ENCODE measurements around the gene BHLHE41.

Gene BHLHE41

DNA sequence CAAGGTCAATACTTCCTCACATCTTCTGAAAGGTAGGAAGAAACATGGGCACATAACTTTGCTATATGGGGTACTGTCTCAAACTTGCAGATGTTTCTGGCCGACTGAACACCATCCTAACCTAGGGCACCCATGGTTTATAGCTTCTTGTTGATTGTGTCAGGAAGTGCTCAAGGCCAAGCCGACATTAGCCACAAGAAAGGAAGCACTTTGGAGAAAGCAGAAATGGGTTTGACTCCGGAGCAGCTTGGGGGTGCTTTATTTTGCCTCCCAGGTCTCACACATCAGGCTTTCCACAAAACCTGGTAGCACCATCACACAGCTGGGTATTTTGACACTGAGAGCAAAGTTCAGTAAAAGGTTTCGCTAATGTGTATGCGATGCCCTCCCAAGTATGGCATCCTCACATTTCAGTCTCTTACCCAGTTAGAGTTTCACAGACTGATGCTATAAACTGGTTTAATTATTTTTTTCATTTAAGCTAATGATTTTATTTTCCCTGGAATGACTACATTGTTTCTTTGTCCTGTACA is 25.2 kb upstream of the BHLHE41 start:
- H3K27ac ChIP-seq: no peak overlapping the region
- TF ChIP-seq, protein P1, sequence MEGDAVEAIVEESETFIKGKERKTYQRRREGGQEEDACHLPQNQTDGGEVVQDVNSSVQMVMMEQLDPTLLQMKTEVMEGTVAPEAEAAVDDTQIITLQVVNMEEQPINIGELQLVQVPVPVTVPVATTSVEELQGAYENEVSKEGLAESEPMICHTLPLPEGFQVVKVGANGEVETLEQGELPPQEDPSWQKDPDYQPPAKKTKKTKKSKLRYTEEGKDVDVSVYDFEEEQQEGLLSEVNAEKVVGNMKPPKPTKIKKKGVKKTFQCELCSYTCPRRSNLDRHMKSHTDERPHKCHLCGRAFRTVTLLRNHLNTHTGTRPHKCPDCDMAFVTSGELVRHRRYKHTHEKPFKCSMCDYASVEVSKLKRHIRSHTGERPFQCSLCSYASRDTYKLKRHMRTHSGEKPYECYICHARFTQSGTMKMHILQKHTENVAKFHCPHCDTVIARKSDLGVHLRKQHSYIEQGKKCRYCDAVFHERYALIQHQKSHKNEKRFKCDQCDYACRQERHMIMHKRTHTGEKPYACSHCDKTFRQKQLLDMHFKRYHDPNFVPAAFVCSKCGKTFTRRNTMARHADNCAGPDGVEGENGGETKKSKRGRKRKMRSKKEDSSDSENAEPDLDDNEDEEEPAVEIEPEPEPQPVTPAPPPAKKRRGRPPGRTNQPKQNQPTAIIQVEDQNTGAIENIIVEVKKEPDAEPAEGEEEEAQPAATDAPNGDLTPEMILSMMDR (conservative IDR thresholded peaks at IDR 0.05): no peak
- no peak for TF ChIP-seq ZFX (IDR thresholded peaks at IDR 0.05)

DNA sequence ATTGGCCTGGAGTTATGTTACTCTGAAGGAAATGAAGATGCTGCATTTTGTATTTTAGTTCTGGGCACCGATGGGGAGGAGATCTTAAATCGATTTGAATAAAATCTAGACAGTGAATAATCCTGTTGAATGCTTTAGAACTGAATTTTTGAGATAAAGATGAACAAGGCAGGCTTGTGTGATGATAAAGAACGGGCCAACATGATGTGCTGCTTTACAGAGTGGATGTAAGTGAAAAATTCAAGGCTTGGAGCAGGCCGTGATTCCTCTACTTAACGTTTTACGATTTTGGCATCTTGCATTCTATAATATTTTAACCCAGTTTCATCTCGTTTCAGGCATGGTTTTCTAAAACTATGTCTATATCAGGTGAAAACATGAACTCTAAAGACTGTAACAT is 23.5 kb upstream of the BHLHE41 start:
- TF ChIP-seq, protein P1 (conservative IDR thresholded peaks at IDR 0.05): no peak
- TF ChIP-seq ZFX (IDR thresholded peaks at IDR 0.05): no peak
- no peak overlapping the region for H3K27ac ChIP-seq

DNA sequence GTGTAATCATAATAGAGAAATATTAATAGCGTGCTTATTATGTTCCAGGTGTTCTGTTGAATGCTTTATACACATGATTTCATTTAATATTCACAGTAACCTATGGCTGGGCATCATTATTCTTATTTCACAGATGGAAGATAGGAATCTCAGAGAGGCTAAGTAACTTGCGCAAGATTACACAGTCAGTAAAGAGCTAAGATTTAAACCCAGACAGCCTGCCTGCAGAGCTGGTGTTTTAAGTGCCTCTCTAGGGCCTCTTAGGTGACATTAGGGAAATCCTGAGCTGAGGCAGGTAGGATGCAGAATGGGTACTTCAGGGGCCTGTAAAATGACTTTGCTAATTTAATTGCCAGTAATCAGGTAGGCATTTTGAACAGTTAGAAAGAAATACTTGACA is 18.5 kb upstream of the BHLHE41 start:
- TF ChIP-seq, protein P1 (conservative IDR thresholded peaks at IDR 0.05): no peak
- TF ChIP-seq ZFX (IDR thresholded peaks at IDR 0.05): no peak
- H3K27ac ChIP-seq: no peak overlapping the region

DNA sequence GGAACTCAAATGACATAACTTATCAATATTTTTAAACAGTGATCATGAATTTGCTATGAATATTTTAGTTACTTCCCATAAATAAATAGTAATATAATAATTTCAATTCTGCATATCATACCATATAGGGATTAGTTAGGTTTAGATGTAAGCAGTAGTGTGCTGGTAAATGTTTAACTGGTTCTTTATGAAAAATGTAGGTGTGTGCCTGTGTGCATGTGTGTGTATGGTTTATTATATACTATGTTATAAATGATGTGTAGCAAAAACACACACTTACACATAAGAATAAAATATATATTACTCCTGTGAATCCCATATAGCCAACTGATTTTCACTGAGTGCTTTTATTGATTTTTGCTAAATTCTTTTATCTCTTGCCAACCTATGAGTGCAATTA is 14.0 kb upstream of the BHLHE41 start:
- TF ChIP-seq ZFX (IDR thresholded peaks at IDR 0.05): no peak
- TF ChIP-seq, protein P1 (conservative IDR thresholded peaks at IDR 0.05): no peak
- no peak overlapping the region for H3K27ac ChIP-seq

DNA sequence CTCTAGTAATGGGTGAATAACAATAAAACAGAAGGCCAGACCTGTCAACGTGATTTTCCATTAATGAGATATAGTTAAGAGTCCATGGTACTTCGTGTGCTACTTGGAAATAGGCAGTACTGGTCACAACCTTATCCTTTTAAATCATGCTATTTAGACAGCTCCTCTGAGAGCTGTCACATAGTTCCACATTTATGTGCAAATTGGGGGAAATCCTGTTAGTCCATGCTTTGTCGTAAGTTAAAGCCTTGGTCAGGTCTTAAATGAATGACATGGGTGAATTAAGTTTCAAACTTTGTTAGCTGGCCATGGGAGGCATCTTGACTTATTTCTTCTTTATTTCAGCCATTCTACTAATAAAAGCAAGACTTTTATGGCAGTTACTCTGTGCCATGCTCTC is 11.9 kb upstream of the BHLHE41 start:
- TF ChIP-seq, protein P1 (conservative IDR thresholded peaks at IDR 0.05): no peak
- TF ChIP-seq ZFX (IDR thresholded peaks at IDR 0.05): no peak

DNA sequence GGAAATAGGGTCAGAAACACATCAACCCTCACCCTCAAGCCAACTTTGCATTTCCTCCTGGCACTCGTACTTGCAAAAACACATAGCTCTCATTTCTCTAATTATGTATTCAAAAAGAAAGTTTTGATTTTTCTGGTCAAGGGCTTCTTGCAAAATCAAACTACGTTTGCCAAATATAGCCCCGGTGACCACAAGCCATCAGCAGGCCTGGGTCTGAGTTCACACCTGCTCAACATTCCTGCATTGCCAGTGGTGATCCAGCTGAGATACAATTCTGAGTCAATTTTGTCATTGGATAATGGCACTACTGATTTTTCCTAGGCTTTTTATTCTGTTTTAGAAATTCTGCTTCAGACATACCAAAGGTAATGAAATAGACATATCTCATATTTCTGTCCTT is 10.7 kb upstream of the BHLHE41 start:
- TF ChIP-seq, protein P1 (conservative IDR thresholded peaks at IDR 0.05): no peak
- TF ChIP-seq ZFX (IDR thresholded peaks at IDR 0.05): no peak
- H3K27ac ChIP-seq: no peak overlapping the region

More for the DNA sequence above, 11.9 kb upstream of the BHLHE41 start:
- H3K27ac ChIP-seq: no peak overlapping the region

DNA sequence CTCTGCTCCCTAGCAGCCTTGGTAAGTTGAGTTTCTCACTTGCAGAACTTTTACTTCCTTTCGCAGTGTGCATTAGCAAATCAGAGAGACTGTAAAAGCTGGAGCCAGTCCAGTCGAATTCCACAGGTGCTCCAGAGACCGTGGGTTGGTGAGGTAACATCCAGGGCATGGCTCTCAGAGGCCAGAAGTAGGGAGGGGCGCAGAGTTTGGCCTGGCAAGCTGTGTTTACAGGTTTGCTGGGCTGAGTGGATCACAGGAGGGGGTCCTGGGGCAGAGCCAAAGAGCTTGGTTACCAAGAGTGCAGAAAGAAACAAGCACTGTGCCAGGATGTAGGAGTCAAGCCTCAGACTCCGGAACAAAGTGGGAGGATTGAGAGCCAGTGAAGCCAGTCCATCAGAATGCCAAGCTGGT is 10.2 kb upstream of the BHLHE41 start:
- TF ChIP-seq ZFX (IDR thresholded peaks at IDR 0.05): no peak
- TF ChIP-seq, protein P1 (conservative IDR thresholded peaks at IDR 0.05): no peak
- no peak overlapping the region for H3K27ac ChIP-seq

All from C4-2B (cell line).